DOHH2 (cell line): ENCODE results near the gene GK2.

Experiments used
- EZH2phosphoT487 ChIP-seq: fragments of 200-600 bp; sonication (generic); IDR thresholded peaks from 2 replicates; pipeline ENCODE4 v1.6.1; 2017; ENCODE audit warnings: borderline replicate concordance, mild to moderate bottlenecking, antibody characterized with exemption, low read length, moderate library complexity, mixed read lengths
- TF ChIP-seq, protein P1 (sequence below): fragments of 200-600 bp; sonication (generic); IDR thresholded peaks from one replicate; pipeline ENCODE4 v1.5.1; 2014; ENCODE audit warnings: antibody characterized with exemption, mild to moderate bottlenecking, low read depth, low read length; ENCODE audit not compliant: poor library complexity, severe bottlenecking

DNA sequence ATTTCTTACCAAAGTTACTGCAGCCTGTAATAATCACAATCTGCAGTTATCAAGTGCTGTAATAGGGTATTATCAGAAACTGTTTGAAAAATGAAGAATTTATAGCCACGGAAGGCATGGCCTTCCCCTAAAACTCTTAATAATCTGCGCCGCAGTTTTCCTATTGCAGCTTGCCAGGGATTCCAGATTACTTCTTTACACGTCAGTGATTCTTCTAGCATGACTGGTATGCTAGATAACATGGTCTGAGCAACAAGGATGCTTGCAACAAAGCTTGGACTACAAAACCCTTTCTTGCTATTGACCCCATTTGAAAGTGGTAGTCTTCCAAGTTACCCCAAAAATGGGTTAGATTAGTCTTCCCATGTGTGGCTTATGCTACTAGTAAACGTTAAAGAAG lies 47.2 kb upstream of the GK2 start:
- TF ChIP-seq, protein P1, sequence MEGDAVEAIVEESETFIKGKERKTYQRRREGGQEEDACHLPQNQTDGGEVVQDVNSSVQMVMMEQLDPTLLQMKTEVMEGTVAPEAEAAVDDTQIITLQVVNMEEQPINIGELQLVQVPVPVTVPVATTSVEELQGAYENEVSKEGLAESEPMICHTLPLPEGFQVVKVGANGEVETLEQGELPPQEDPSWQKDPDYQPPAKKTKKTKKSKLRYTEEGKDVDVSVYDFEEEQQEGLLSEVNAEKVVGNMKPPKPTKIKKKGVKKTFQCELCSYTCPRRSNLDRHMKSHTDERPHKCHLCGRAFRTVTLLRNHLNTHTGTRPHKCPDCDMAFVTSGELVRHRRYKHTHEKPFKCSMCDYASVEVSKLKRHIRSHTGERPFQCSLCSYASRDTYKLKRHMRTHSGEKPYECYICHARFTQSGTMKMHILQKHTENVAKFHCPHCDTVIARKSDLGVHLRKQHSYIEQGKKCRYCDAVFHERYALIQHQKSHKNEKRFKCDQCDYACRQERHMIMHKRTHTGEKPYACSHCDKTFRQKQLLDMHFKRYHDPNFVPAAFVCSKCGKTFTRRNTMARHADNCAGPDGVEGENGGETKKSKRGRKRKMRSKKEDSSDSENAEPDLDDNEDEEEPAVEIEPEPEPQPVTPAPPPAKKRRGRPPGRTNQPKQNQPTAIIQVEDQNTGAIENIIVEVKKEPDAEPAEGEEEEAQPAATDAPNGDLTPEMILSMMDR = no peak
- TF ChIP-seq EZH2phosphoT487 = no peak
